Common myeloid progenitor, CD34-positive (primary cell): ENCODE measurements around the gene SMPD4.
A peak's percentile ranks its signal among the peaks of the same experiment; 100 is the strongest.
"Not testable (repeated sequence)": the region's sequence is repeated elsewhere in the genome, so short reads cannot be mapped to it uniquely, and the experiment has no call there.

Source experiments
- CTCF ChIA-PET: fragments of 350-600 bp; sonication (Branson Sonifier 250); formaldehyde crosslinking; loops from one replicate; lab custom pipeline; 2021; ENCODE audit warnings: antibody characterized with exemption; lab: Charles Lee
- POLR2A ChIA-PET: fragments of 350-600 bp; sonication (Branson Sonifier 250); formaldehyde crosslinking; loops from one replicate; lab custom pipeline; 2021; ENCODE audit warnings: antibody characterized with exemption; lab: Charles Lee
- DNase-seq, 3 donors: peaks; one replicate each; pipeline versions ENCODE4 v3.0.0 to v3.0.0-alpha.2; 2013
- H3K27ac ChIP-seq, 2 experiments: 1 replicate in 1 of 2; 2 replicates in 1 of 2; pipeline ENCODE4 v1.7.0; 2013; ENCODE audit warnings: inconsistent platforms in 2 of 2, low read length in 2 of 2, mild to moderate bottlenecking in 2 of 2, low read depth in 1 of 2, moderate library complexity in 1 of 2; ENCODE audit not compliant: severe bottlenecking in 2 of 2, insufficient read depth in 1 of 2, poor library complexity in 1 of 2
- H3K27me3 ChIP-seq, 5 experiments: replicated peaks in 2 of 5; 1 replicate in 3 of 5; 2 replicates in 2 of 5; pipeline versions ENCODE4 v1.6.1 to v1.7.0; 2013; ENCODE audit warnings: low read length in 4 of 5, mild to moderate bottlenecking in 2 of 5, moderate library complexity in 2 of 5, inconsistent platforms in 1 of 5; ENCODE audit not compliant: insufficient read depth in 5 of 5, control insufficient read depth in 4 of 5
- H3K36me3 ChIP-seq, 4 experiments: 1 replicate in 2 of 4; 2 replicates in 2 of 4; pipeline versions ENCODE4 v1.6.1 to v1.7.0; 2013; ENCODE audit warnings: low read length in 3 of 4, control low read depth in 1 of 4, mild to moderate bottlenecking in 1 of 4; ENCODE audit not compliant: control insufficient read depth in 4 of 4, insufficient read depth in 4 of 4
- H3K4me1 ChIP-seq, 4 experiments: 1 replicate in 3 of 4; 2 replicates in 1 of 4; pipeline versions ENCODE4 v1.6.1 to v1.7.1; 2013; ENCODE audit warnings: low read length in 3 of 4, mild to moderate bottlenecking in 3 of 4, control low read depth in 1 of 4, inconsistent platforms in 1 of 4, moderate library complexity in 1 of 4; ENCODE audit not compliant: control insufficient read depth in 4 of 4, insufficient read depth in 4 of 4; ENCODE audit errors: control extremely low read depth in 1 of 4
- H3K4me3 ChIP-seq, 7 experiments: 1 replicate in 4 of 7; 2 replicates in 3 of 7; pipeline versions ENCODE4 v1.5.1 to v1.7.0; 2013; ENCODE audit warnings: mild to moderate bottlenecking in 7 of 7, low read length in 6 of 7, moderate library complexity in 6 of 7, inconsistent platforms in 2 of 7, low read depth in 2 of 7, control low read depth in 1 of 7; ENCODE audit not compliant: insufficient read depth in 4 of 7, control insufficient read depth in 1 of 7; ENCODE audit errors: extremely low read depth in 1 of 7
- H3K9me3 ChIP-seq, 5 experiments: 1 replicate in 4 of 5; 2 replicates in 1 of 5; pipeline versions ENCODE4 v1.6.1 to v1.7.1; 2013; ENCODE audit warnings: low read length in 4 of 5, mild to moderate bottlenecking in 2 of 5, inconsistent platforms in 1 of 5, low read depth in 1 of 5, moderate library complexity in 1 of 5; ENCODE audit not compliant: control insufficient read depth in 4 of 5, insufficient read depth in 2 of 5; ENCODE audit errors: control extremely low read depth in 1 of 5
- whole genome bisulfite sequencing: methylation state at CpG from one replicate; pipeline ENCODE4 v1.1.5; 2013; ENCODE audit not compliant: insufficient coverage; 5-methylcytosine and 5-hydroxymethylcytosine counted together

The SMPD4 gene

GRCh38 chr2:130220505-130220904 lies 39.1 kb upstream of the SMPD4 start:
- no CpG with 5 or more reads among the region's 1 CpG for WGBS
- CTCF ChIA-PET: not testable (repeated sequence)

GRCh38 chr2:130219147-130219546 lies 37.7 kb upstream of the SMPD4 start:
- not testable (repeated sequence) for H3K27me3 ChIP-seq, H3K4me1 ChIP-seq
- no CpG with 5 or more reads among the region's 2 CpGs for WGBS

More at GRCh38 chr2:130220505-130220904, 39.1 kb upstream of the SMPD4 start:
- POLR2A ChIA-PET, H3K4me3 ChIP-seq, H3K27ac ChIP-seq, H3K36me3 ChIP-seq, DNase-seq, H3K9me3 ChIP-seq, H3K4me1 ChIP-seq, H3K27me3 ChIP-seq: not testable (repeated sequence)

GRCh38 chr2:130207051-130207450 lies 25.6 kb upstream of the SMPD4 start:
- DNase-seq, H3K36me3 ChIP-seq, H3K4me3 ChIP-seq, H3K4me1 ChIP-seq, POLR2A ChIA-PET, H3K27ac ChIP-seq, H3K9me3 ChIP-seq, CTCF ChIA-PET: not testable (repeated sequence)
- peaks cover 0 to 13% (median 2%) of the 10 kb centered on the region in 5 experiments for H3K27me3 ChIP-seq
- 90% methylated on average over 6 of the region's 13 CpGs for WGBS

More at GRCh38 chr2:130219147-130219546, 37.7 kb upstream of the SMPD4 start:
- CTCF ChIA-PET, H3K27ac ChIP-seq, DNase-seq, H3K36me3 ChIP-seq, H3K9me3 ChIP-seq, POLR2A ChIA-PET, H3K4me3 ChIP-seq: not testable (repeated sequence)

GRCh38 chr2:130203150-130203549 lies 21.7 kb upstream of the SMPD4 start:
- POLR2A ChIA-PET, CTCF ChIA-PET, H3K4me3 ChIP-seq, H3K27ac ChIP-seq, H3K36me3 ChIP-seq, H3K9me3 ChIP-seq, H3K4me1 ChIP-seq, H3K27me3 ChIP-seq, DNase-seq: not testable (repeated sequence)
- WGBS: 100% methylated on average over 1 of the region's 3 CpGs

- POLR2A ChIA-PET, H3K4me1 ChIP-seq, H3K9me3 ChIP-seq, CTCF ChIA-PET, H3K27me3 ChIP-seq, H3K4me3 ChIP-seq, H3K36me3 ChIP-seq, H3K27ac ChIP-seq: not testable (repeated sequence)
- no CpG with 5 or more reads among the region's 7 CpGs for WGBS
- peak in 2 of 3 donors; percentile 5 to 25 for DNase-seq
Measured at GRCh38 chr2:130202518-130202917, 21.1 kb upstream of the SMPD4 start.

- no peaks in the 10 kb centered on the region for H3K4me1 ChIP-seq
- no peaks in the 10 kb centered on the region for H3K27me3 ChIP-seq
- ChIA-PET CTCF (no interaction called here), POLR2A (no interaction called here)
- WGBS: 95% methylated on average over 25 of the region's 26 CpGs
- no peak within 1 kb of the TSS for H3K27ac ChIP-seq
- DNase-seq: no peak
- H3K9me3 ChIP-seq: no peaks in the 10 kb centered on the region
- no peaks in the 10 kb centered on the region for H3K36me3 ChIP-seq
- H3K4me3 ChIP-seq: no peak within 1 kb of the TSS
Measured at GRCh38 chr2:130198343-130198742, 16.9 kb upstream of the SMPD4 start, which contains the start of gene TUBA3E. TUBA3E (minus strand) TSS chr2:130198439; CDS start chr2:130198360, 79 bp downstream.

- H3K36me3 ChIP-seq, H3K9me3 ChIP-seq, H3K4me3 ChIP-seq, POLR2A ChIA-PET, H3K27me3 ChIP-seq, DNase-seq, H3K4me1 ChIP-seq, H3K27ac ChIP-seq, CTCF ChIA-PET: not testable (repeated sequence)
- no CpG with 5 or more reads among the region's 13 CpGs for WGBS
Measured at GRCh38 chr2:130196052-130196451, 14.7 kb upstream of the SMPD4 start.
